ENCODE measurements around the gene RCOR2.

- TF ChIP-seq CTCF (conservative IDR thresholded peaks at IDR 0.05; ENCODE audit: low read depth in 2 of 2) (no peak), POLR2AphosphoS5 (IDR thresholded peaks at IDR 0.05; ENCODE audit: low read depth) (no peak), JUNB (IDR thresholded peaks at IDR 0.05; ENCODE audit: unreplicated experiment) (no peak)
These were observed 32.6 kb downstream of the RCOR2 start for GRCh38 chr11:63884196-63884932.

All from GM23338 (cell line).